HL-60 (cell line): ENCODE measurements around the gene RBM38.

ENCODE experiments used
- DNase-seq, 2 experiments: peaks; one replicate each; pipeline ENCODE4 v3.0.0-alpha.2; 2010 to 2020; ENCODE audit warnings: low read depth in 1 of 2, low spot score in 1 of 2
- H3K27ac ChIP-seq: fragments of 250-450 bp; sonication (Bioruptor Pico); replicated peaks from 2 replicates; pipeline ENCODE4 v1.5.1; 2020; ENCODE audit warnings: mild to moderate bottlenecking, moderate library complexity
- H3K27me3 ChIP-seq: fragments of 250-450 bp; sonication (Bioruptor Pico); 2 replicates; pipeline ENCODE4 v1.5.1; 2021; ENCODE audit warnings: mild to moderate bottlenecking, moderate library complexity; ENCODE audit not compliant: insufficient read depth, poor library complexity, severe bottlenecking
- H3K4me3 ChIP-seq: replicated peaks from 2 replicates; pipeline ENCODE4 v1.5.1; 2011; ENCODE audit warnings: mild to moderate bottlenecking, control low read depth, low read length; ENCODE audit not compliant: insufficient read depth
- GABPA ChIP-seq: IDR thresholded peaks from 2 replicates; pipeline ENCODE4 v1.6.1; 2012; ENCODE audit warnings: low read depth
- POLR2AphosphoS5 ChIP-seq: IDR thresholded peaks from 2 replicates; pipeline ENCODE4 v1.6.1; 2012; ENCODE audit warnings: low read depth
- SPI1 ChIP-seq: IDR thresholded peaks from 2 replicates; pipeline ENCODE4 v1.6.1; 2012; ENCODE audit warnings: low read depth, mild to moderate bottlenecking, borderline replicate concordance
- TF ChIP-seq, protein P1 (sequence below): IDR thresholded peaks from 2 replicates; pipeline ENCODE4 v1.6.1; 2012; ENCODE audit warnings: low read depth; ENCODE audit not compliant: insufficient replicate concordance
- TF ChIP-seq, protein P2 (sequence below): IDR thresholded peaks from one replicate; pipeline ENCODE4 v1.5.1; 2011; ENCODE audit warnings: low read length, control low read depth, inconsistent platforms; ENCODE audit not compliant: insufficient read depth

RBM38 gene

GRCh38 chr20:57400231-57400701 lies 9.1 kb downstream of the RBM38 start:
- TF ChIP-seq POLR2AphosphoS5 (no peak), SPI1 (no peak), GABPA (no peak)
- TF ChIP-seq, protein P1, sequence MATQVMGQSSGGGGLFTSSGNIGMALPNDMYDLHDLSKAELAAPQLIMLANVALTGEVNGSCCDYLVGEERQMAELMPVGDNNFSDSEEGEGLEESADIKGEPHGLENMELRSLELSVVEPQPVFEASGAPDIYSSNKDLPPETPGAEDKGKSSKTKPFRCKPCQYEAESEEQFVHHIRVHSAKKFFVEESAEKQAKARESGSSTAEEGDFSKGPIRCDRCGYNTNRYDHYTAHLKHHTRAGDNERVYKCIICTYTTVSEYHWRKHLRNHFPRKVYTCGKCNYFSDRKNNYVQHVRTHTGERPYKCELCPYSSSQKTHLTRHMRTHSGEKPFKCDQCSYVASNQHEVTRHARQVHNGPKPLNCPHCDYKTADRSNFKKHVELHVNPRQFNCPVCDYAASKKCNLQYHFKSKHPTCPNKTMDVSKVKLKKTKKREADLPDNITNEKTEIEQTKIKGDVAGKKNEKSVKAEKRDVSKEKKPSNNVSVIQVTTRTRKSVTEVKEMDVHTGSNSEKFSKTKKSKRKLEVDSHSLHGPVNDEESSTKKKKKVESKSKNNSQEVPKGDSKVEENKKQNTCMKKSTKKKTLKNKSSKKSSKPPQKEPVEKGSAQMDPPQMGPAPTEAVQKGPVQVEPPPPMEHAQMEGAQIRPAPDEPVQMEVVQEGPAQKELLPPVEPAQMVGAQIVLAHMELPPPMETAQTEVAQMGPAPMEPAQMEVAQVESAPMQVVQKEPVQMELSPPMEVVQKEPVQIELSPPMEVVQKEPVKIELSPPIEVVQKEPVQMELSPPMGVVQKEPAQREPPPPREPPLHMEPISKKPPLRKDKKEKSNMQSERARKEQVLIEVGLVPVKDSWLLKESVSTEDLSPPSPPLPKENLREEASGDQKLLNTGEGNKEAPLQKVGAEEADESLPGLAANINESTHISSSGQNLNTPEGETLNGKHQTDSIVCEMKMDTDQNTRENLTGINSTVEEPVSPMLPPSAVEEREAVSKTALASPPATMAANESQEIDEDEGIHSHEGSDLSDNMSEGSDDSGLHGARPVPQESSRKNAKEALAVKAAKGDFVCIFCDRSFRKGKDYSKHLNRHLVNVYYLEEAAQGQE, result no peak
- TF ChIP-seq, protein P2, sequence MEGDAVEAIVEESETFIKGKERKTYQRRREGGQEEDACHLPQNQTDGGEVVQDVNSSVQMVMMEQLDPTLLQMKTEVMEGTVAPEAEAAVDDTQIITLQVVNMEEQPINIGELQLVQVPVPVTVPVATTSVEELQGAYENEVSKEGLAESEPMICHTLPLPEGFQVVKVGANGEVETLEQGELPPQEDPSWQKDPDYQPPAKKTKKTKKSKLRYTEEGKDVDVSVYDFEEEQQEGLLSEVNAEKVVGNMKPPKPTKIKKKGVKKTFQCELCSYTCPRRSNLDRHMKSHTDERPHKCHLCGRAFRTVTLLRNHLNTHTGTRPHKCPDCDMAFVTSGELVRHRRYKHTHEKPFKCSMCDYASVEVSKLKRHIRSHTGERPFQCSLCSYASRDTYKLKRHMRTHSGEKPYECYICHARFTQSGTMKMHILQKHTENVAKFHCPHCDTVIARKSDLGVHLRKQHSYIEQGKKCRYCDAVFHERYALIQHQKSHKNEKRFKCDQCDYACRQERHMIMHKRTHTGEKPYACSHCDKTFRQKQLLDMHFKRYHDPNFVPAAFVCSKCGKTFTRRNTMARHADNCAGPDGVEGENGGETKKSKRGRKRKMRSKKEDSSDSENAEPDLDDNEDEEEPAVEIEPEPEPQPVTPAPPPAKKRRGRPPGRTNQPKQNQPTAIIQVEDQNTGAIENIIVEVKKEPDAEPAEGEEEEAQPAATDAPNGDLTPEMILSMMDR, result no peak
- H3K4me3 ChIP-seq, result no peak overlapping the region
- no peaks in the 10 kb centered on the region for H3K27me3 ChIP-seq
- no peak for DNase-seq
- no peak overlapping the region for H3K27ac ChIP-seq

DNA sequence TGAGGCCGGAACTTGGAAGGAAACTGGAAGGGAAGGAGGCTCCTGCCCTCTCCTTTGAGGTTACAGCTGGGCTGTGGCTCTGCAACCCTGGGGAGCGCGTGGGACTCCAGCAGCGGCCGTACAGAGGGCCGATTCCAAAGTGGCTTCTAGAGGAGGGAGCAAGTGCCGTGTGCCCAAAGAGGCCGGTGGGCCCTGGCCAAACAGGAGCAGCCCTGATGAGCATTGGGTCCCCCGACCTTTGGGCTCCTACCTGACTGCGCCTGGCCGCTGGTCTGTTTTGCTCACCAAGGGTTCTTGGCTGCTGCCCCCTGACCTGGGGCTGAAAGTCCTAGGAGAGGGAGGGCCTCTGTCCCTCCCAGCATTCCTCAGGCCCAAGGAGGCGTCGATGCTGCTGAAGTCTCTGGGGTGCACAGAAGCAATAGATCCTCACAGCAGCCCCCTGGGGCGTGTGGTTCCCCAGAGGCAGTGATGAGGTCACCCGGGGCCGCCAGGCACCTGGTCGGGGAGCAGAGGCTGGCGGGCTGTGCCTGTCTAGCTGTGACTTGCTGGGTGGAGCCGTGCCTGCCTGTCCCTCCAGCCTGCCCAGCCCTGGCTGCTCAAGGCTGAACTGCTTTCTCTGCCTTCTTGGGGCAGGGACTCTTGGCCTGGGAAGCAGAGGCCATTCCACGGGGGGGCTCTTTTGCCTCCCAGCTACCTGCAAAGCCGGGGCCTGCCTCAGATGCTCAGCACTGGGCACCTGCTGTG lies 9.8 kb downstream of the RBM38 start:
- Histone ChIP-seq H3K27me3 (no peaks in the 10 kb centered on the region), H3K27ac (no peak overlapping the region), H3K4me3 (no peak overlapping the region)
- no peak for TF ChIP-seq GABPA
- TF ChIP-seq POLR2AphosphoS5, result no peak
- TF ChIP-seq, protein P2, result no peak
- TF ChIP-seq SPI1, result no peak
- DNase-seq, result no peak

DNA sequence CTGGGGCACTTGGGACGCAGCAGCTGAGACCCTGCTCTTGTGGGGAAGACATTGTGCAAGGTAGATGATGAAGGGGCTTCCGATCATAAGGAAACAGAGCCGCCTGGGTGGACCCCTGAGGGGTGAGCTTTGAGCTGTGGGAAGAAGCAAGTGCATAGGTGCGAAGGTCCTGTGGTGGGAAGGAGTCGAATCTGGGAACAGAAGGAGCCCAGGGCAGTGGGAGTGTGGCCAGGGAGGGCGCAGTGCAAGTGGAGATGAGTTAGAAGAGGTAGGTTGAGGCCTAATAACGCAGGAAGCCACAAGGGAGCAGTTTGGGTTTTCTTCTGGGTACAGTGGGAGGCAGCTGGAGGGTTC lies 10.3 kb downstream of the RBM38 start:
- DNase-seq, result no peak
- no peaks in the 10 kb centered on the region for H3K27me3 ChIP-seq
- H3K4me3 ChIP-seq, result no peak overlapping the region
- no peak overlapping the region for H3K27ac ChIP-seq
- TF ChIP-seq GABPA (no peak), SPI1 (no peak), POLR2AphosphoS5 (no peak)
- TF ChIP-seq, protein P2, result no peak
- TF ChIP-seq, protein P1, result no peak
